Brain microvascular endothelial cell (primary cell): ENCODE results near the gene NELFCD.
"Not testable (repeated sequence)": the region's sequence is repeated elsewhere in the genome, so short reads cannot be mapped to it uniquely, and the experiment has no call there.

ENCODE experiments used
- DNase-seq: peaks from one replicate; pipeline ENCODE4 v3.0.0-alpha.2; 2020
- H3K27ac ChIP-seq: fragments of 250-450 bp; sonication (Bioruptor Pico); 2 replicates; pipeline ENCODE4 v1.5.1; 2020; ENCODE audit warnings: mild to moderate bottlenecking, moderate library complexity
- H3K27me3 ChIP-seq: fragments of 250-450 bp; sonication (Bioruptor Pico); replicated peaks from 2 replicates; pipeline ENCODE4 v1.5.1; 2020; ENCODE audit warnings: mild to moderate bottlenecking
- H3K36me3 ChIP-seq: fragments of 250-450 bp; sonication (Bioruptor Pico); replicated peaks from 2 replicates; pipeline ENCODE4 v1.5.1; 2020; ENCODE audit warnings: mild to moderate bottlenecking
- H3K4me3 ChIP-seq: 2 replicates; pipeline ENCODE4 v1.5.1; 2011; ENCODE audit warnings: low read depth, mild to moderate bottlenecking, control low read depth, low read length, moderate library complexity
- CTCF ChIP-seq: IDR thresholded peaks from 2 replicates; pipeline ENCODE4 v1.5.1; 2011; ENCODE audit warnings: low read depth, mild to moderate bottlenecking, moderate library complexity, low read length, control low read depth, inconsistent platforms; ENCODE audit errors: missing control alignments
- in situ Hi-C: cut with HindIII; loops from 2 replicates; pipeline ENCODE4 v1.10.0; 2017; ENCODE audit warnings: low sequenced_read_pairs, low pct_ligation_motif_present

The NELFCD gene

GRCh38 chr20:59010995-59011873 is 30.2 kb downstream of the NELFCD start:
- in situ Hi-C loops, result no loop called here
- TF ChIP-seq CTCF, result no peak
- peak overlapping the region; percentile 74 for H3K27ac ChIP-seq
- H3K4me3 ChIP-seq, result no peak overlapping the region
- H3K36me3 ChIP-seq, result no peaks in the 10 kb centered on the region
- DNase-seq, result peak; percentile 93
- H3K27me3 ChIP-seq, result no peaks in the 10 kb centered on the region

GRCh38 chr20:59011874-59012157 is 30.8 kb downstream of the NELFCD start:
- not testable (repeated sequence) for H3K27me3 ChIP-seq, H3K4me3 ChIP-seq
- peak overlapping the region; percentile 74 for H3K27ac ChIP-seq

GRCh38 chr20:59013031-59013951 is 32.2 kb downstream of the NELFCD start:
- no peak overlapping the region for H3K27ac ChIP-seq
- no peaks in the 10 kb centered on the region for H3K27me3 ChIP-seq
- no peak for DNase-seq
- H3K36me3 ChIP-seq, result no peaks in the 10 kb centered on the region
- in situ Hi-C loops, result no loop called here
- no peak overlapping the region for H3K4me3 ChIP-seq
- TF ChIP-seq CTCF, result no peak

More at GRCh38 chr20:59011874-59012157, 30.8 kb downstream of the NELFCD start:
- in situ Hi-C loops, H3K36me3 ChIP-seq, DNase-seq: not testable (repeated sequence)

- Histone ChIP-seq H3K27me3 (no peaks in the 10 kb centered on the region), H3K27ac (no peak overlapping the region), H3K36me3 (no peaks in the 10 kb centered on the region), H3K4me3 (no peak overlapping the region)
- no peak for DNase-seq
- in situ Hi-C loops, result no loop called here
- no peak for TF ChIP-seq CTCF
These were observed 33.0 kb downstream of the NELFCD start for GRCh38 chr20:59013959-59014608.

- Histone ChIP-seq H3K4me3 (no peak overlapping the region), H3K27me3 (no peaks in the 10 kb centered on the region), H3K36me3 (no peaks in the 10 kb centered on the region), H3K27ac (no peak overlapping the region)
- no peak for TF ChIP-seq CTCF
- in situ Hi-C loops, result no loop called here
- DNase-seq, result no peak
These were observed 33.8 kb downstream of the NELFCD start for GRCh38 chr20:59014680-59015389.
